Lower leg skin (tissue), 3 donors: Measurements from ENCODE around the gene HSD17B12.

Source experiments
- CTCF ChIP-seq, 3 donors: fragments of 450-650 bp; IDR thresholded peaks; one replicate each; pipeline ENCODE4 v1.5.1; 2016; ENCODE audit warnings: antibody characterized with exemption in 3 of 3, mild to moderate bottlenecking in 3 of 3, moderate library complexity in 2 of 3
- POLR2A ChIP-seq, 2 donors: fragments of 450-650 bp; IDR thresholded peaks; one replicate each; pipeline ENCODE4 v1.6.1; 2016 to 2017; ENCODE audit warnings: antibody characterized with exemption in 2 of 2, mild to moderate bottlenecking in 1 of 2, moderate library complexity in 1 of 2

- no peak for TF ChIP-seq POLR2A (IDR thresholded peaks at IDR 0.05)
- no peak for TF ChIP-seq CTCF (IDR thresholded peaks at IDR 0.05)
Measured at GRCh38 chr11:43790444-43790794, 109.9 kb downstream of the HSD17B12 start.
